Measurements from ENCODE around the gene ACBD6.

The ACBD6 gene

GRCh38 chr1:180271272-180272255, 230.8 kb downstream of the ACBD6 start:
- no peak for DNase-seq (ENCODE audit: low read depth in 2 of 2, low spot score in 1 of 2)

GRCh38 chr1:180270530-180271271, 231.7 kb downstream of the ACBD6 start:
- no peak for DNase-seq (ENCODE audit: low read depth in 2 of 2, low spot score in 1 of 2)

GRCh38 chr1:180269645-180270529, 232.5 kb downstream of the ACBD6 start:
- DNase-seq (ENCODE audit: low read depth in 2 of 2, low spot score in 1 of 2): no peak

GRCh38 chr1:180268556-180269075, 233.8 kb downstream of the ACBD6 start:
- DNase-seq (ENCODE audit: low read depth in 2 of 2, low spot score in 1 of 2): no peak

- DNase-seq (ENCODE audit: low read depth in 2 of 2, low spot score in 1 of 2): no peak
Observed at GRCh38 chr1:180267761-180268555, 234.4 kb downstream of the ACBD6 start.

GRCh38 chr1:180267211-180267561, 235.2 kb downstream of the ACBD6 start:
- no peak for DNase-seq (ENCODE audit: low read depth in 2 of 2, low spot score in 1 of 2)

- no peak for DNase-seq (ENCODE audit: low read depth in 2 of 2, low spot score in 1 of 2)
Observed at GRCh38 chr1:180266275-180267210, 235.8 kb downstream of the ACBD6 start.

- no peak for DNase-seq (ENCODE audit: low read depth in 2 of 2, low spot score in 1 of 2)
Observed at GRCh38 chr1:180265871-180266270, 236.5 kb downstream of the ACBD6 start.

- DNase-seq (ENCODE audit: low read depth in 2 of 2, low spot score in 1 of 2): no peak
Observed at GRCh38 chr1:180265201-180265600, 237.2 kb downstream of the ACBD6 start.

- DNase-seq (ENCODE audit: low read depth in 2 of 2, low spot score in 1 of 2): no peak
Observed at GRCh38 chr1:180264595-180264994, 237.8 kb downstream of the ACBD6 start.

GRCh38 chr1:180262628-180263488, 239.5 kb downstream of the ACBD6 start:
- no peak for DNase-seq (ENCODE audit: low read depth in 2 of 2, low spot score in 1 of 2)

- DNase-seq (ENCODE audit: low read depth in 2 of 2, low spot score in 1 of 2): no peak
Observed at GRCh38 chr1:180261524-180262155, 240.7 kb downstream of the ACBD6 start.

GRCh38 chr1:180261030-180261429, 241.3 kb downstream of the ACBD6 start:
- no peak for DNase-seq (ENCODE audit: low read depth in 2 of 2, low spot score in 1 of 2)

- DNase-seq (ENCODE audit: low read depth in 2 of 2, low spot score in 1 of 2): no peak
Observed at GRCh38 chr1:180260541-180260940, 241.8 kb downstream of the ACBD6 start.

- DNase-seq (ENCODE audit: low read depth in 2 of 2, low spot score in 1 of 2): no peak
Observed at GRCh38 chr1:180259431-180260338, 242.7 kb downstream of the ACBD6 start.

- DNase-seq (ENCODE audit: low read depth in 2 of 2, low spot score in 1 of 2): no peak
Observed at GRCh38 chr1:180258935-180259334, 243.4 kb downstream of the ACBD6 start.

GRCh38 chr1:180258290-180258689, 244.1 kb downstream of the ACBD6 start:
- DNase-seq (ENCODE audit: low read depth in 2 of 2, low spot score in 1 of 2): no peak
